Activated T-cell treated with anti-CD3 and anti-CD28 coated beads for 24 hours (primary cell): ENCODE results near the gene TTC7B.

ENCODE experiments used
- DNase-seq: peaks from one replicate; pipeline ENCODE4 v3.0.0-alpha.2; 2020; ENCODE audit warnings: low read depth

TTC7B gene

DNA sequence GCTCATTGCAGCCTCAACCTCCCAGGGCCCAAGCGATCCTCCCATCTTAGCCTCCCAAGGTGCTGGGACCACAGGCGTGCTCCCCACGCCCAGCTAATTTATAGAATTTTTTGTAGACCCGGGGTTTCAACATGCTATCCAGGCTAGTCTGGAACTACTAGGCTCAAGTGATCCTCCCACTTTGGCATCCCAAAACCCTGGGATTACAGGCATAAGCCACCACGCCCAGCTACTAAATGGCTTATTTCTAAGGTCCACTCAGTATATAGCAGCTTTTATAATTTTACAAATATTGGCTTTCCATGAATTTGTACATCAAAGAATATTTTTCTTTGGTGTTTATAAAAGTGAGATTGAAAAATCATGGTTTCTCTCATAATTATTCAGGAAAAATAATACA, 167.8 kb downstream of the TTC7B start:
- DNase-seq = no peak

DNA sequence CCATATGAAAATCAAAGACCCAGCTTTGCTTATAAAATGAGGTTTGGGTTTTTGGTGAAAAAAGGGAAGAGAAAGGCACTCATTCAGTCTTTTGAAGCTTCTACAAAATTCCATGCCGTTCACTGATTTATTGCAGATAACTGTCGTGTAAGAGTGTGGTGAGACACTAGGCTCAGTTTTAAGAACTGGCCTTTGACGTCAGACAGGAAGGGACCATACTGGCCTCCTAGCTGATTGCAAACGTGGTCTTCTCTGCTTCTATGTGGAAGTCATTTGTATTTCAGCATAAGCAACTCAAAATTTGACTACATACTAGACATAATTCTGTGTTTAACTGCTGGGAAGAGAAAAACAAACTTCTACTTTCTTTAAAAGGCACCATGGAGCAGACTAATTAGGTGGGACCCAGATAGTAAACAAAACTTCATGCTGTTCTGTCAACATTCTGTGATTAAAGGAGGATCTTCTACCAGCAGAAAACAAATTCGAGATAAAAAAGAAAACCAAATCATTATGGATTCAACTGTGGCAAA, 168.7 kb downstream of the TTC7B start:
- DNase-seq = no peak

DNA sequence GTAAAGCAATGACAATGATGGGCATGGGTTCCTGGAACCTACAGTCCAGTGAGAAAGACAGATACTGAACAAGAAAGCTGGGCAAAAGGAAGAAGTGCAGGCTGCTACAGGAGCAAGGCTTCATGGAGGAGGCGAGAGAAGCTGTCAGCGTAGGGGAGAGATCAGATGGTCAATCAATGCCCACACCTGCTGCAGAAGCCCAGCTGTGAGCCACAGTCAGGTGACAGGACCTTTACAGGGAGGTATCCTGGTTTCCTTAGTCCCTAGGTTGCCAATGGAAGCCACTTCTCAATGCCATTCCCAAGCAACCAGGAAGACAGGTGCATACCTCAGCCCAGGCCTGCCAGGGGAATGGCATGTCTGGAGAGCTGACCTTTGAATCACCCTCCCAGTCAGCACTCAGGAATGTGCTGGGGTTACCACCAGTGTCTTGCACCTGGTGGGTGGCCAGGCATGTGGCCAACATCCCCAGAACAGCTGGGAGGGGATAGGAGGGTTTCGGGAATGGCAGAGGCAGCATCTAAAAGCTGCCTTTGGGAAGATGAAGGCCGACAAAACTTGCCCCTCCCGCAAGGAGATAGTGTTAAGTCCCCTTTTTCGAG, 170.3 kb downstream of the TTC7B start:
- no peak for DNase-seq

DNA sequence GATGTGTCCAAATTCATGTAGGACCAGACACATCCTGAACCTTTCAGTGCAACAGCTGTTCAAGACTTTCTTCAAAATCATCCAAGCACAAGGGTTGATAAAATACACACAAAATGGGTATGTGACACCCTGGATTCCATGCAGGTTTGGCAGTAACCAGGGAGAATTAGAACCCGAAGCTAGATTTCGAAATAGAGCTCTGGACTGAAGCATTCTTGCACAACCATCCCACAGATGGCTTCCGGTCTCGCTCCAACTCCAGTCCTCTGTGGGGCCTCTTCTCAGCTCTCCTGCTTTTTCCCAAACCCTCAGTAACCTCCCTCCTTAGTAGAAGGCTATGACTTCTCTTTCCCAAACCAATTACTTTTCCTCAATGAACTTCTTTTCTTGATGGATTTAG, 171.3 kb downstream of the TTC7B start:
- DNase-seq = no peak

DNA sequence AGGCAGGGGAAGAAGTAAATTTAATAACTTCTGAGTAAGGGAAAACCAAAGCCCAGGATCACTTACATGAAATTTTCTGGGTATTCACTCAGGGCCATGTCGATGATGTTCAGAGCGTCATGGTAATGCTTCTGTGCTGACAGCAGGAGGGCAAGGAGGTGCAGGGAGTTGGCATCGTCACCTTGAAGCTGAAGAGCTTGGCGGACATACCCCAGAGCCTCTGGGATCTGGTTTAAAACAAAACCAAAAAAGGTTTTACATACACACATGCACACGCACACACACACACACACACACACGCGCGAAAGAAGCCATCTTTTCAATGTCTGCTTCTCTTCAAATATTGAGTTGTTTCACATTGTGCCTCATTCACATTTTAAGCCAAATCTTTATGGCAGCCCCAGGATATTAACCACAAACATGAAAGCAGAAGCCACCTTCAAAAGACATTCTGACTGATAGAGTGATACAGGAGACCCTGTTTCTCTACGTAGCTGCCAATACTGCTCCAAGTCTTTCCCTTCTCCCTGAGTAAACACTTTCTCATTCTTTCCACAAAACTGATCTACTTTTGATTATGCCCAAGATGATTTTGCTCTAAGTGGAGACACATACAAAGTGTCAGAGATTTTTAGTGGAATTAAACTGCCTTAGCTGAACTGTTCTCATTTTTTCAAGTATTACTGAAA, 172.1 kb downstream of the TTC7B start:
- no peak for DNase-seq

DNA sequence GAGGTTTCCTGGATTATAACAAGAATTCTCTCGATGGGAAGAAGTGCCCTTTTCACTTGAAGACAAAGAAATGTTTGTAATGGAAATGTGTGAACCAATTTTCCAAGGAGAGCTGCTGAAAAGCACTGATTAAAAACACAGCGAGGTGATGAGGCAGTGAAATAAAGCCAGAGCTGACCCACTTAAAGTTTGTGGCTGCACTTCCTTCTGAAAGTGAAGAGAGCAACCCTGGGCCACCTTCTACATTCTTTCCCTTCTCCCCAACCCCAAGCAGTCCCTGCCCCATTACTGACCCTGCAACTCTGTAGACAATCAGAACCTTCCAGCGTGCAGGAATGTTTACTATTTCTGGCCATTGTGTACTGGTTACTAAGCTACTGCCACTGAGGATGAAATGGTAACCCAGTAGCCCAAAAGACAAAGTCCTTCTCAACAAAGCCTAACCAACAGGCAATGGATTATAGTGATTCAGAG, 173.9 kb downstream of the TTC7B start:
- no peak for DNase-seq

DNA sequence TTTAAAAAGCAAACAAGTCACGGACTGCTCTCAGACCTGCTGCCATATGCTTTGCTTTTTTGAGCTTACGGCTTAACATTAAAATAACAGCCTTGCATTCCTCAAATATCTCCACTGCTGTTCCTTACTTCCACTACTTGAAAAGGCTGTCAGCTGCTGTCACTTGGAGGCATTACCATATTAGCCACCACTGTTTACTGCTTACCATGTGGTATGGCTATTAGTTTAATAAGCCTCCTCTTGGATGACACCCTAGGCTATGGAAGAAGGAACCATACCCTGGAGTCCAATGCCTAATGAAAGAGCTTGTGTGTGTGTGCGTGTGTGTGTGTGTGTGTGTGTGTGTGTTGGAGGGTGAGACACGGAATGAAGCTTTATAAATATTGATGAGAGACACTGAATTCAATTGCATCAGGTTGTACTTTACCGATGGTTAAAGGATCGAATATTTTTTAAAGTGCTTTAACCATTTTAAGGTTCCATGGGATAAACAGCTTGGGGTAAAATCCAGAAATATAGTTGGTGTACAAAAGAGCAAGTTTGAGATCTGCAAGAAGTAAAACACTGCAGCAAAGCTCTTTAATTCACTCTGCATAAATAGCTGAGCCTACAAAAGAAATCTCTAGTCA, 174.5 kb downstream of the TTC7B start:
- no peak for DNase-seq

DNA sequence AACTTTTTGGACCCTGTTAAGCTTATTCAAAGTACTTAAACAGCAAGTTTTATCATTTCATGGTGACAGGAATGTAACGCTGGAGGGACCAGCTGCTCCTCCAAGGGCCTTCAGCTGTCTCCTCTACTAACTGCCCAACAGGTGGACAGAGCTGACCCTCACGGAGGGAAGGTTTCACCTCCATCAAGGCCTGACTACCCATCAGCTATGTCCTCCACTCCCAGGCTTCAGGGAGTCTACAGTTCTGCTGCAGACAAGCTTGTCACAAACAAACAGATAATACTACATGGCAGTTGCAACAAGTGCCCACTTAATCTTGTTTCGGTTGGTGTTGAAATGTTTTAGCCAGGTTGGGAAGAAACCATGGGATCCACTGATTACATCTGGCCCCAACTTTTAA, 175.1 kb downstream of the TTC7B start:
- no peak for DNase-seq

DNA sequence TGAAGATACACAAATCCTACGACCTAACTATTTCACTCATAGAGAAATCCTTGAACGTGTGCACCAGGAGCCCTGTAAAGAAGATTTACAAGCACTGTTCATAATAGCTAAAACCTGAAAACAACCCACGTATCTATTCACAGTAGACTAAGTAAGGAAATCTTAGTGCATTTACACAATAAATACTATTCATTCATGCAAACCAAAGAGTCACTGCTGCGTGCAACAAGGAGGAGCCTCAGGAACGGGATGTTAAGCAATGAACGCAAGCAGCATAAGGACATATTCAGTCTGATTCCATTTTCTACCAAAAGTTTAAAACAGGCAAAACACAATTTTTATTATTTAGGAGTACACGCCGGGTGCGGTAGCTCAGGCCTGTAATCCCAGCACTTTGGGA, 176.6 kb downstream of the TTC7B start:
- DNase-seq = no peak

DNA sequence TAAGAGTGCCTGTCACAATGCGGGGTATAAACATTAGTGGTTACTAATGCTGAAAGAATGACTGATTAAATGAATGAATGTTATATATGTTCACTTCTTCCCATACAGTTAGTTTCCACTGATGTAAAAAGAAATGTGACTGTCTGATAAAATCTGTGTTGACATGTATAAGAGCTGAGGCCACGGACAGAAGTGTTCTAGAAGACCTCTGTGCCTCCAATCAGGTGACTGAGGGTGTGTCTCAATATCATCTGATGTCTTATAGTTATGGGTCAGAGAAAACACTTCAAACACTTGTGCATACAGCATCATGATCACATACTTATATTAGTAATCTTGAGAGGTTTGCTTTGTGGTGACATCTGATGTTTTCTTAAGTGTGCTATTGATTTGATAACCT, 183.4 kb downstream of the TTC7B start:
- no peak for DNase-seq

DNA sequence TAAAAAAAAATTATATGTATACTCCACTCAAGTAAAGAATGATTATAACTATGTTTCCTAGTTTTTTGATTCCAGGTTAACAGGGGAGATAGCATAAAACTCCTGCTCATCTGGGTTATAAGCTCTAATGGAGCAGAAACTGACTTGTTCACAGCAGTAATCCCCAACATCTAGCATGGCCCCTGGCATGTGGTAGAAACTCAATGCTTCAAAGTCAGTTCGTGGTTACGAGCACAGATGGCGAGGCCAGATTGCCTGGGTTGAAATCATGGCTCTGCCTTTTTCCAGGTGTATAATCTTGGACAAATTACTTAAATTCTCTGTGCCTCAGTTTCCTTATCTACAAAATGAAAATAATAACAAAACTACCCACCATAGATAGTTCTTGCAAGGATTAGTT, 183.8 kb downstream of the TTC7B start:
- no peak for DNase-seq

DNA sequence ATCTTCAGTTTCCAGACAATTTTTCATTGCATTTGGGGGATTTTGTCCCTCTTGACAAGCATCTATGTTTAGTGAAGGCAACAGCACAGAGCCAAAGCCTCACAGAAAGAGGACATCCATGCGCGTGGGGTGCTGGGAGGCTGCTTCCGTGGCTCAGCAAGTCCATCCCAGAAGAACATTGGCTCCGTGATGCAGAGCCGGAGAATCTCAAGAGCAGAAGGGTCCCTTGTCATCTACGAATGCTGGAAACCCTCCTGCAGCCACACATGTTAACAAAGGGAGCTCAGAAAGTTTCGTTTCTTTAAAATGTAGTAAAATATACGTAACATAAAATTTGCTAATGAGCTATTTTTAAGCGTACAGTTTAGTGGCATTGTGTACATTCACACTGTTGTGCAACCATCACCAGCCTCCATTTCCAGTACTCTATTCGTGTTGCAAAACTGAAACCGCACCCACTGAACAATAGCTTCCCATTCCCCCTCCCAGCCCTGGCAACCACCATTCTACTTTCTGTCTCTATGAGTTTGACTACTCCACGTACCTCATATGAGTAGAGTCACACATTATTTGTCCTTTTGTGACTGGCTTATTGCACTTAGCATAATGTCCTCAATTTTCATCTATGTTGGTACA, 185.9 kb downstream of the TTC7B start:
- DNase-seq = no peak

DNA sequence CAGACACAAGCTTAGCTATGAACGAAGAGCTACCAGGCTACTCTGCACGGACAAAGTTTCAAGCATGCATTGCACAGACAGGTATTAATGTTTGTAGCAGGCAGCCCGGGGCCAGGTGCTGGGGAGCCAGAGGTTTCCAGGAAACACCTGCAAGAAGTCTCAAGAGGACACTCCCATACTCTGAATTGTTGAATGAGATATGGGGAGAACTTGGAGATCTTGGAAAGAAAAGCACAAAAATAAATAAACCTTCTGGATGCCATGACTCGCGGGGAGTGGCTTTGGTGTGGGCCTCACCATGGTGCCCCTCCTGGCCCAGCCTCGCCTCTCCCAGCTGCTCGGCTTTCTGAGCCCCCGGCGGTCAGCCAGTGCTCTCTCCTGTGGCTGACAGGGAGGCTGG, 186.8 kb downstream of the TTC7B start:
- DNase-seq = no peak

DNA sequence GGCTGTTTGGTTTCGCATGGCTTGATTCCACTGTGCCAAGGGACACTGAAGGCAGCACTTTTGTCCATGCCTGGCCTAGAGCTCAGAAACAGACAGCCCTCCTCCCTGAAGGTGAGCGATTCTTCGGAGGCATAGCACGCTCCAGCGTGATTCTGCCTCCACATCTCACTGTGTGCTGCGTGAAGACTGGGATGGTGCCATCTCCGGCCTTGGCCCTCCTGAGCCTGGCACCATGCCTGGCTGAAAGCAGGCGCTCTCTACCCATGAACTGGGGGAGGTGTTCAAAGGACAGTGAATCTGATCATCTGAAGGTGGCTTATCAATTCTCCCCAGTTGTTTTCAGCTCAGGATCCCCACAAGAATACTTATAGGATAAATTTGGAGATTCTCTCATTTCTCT, 187.4 kb downstream of the TTC7B start:
- no peak for DNase-seq

DNA sequence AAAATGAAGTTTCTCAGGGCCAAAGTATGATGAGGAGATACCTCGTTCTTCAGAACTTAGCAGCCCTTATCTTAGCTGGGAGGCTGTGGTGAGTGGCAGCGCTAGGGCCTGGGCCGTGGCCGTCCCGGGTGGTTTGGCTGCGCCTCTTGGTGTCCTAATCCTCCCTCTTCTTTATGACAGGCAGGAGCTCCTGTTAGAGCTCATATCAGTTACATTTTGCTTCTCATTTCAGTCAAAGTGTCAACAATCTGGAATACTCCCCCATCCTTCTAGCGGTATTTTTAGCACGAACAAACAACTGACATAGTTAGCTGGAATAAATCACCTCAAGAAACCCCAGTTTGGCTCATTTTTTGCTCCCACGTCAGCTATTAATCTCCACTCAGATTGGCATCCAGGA, 188.8 kb downstream of the TTC7B start:
- DNase-seq = no peak

DNA sequence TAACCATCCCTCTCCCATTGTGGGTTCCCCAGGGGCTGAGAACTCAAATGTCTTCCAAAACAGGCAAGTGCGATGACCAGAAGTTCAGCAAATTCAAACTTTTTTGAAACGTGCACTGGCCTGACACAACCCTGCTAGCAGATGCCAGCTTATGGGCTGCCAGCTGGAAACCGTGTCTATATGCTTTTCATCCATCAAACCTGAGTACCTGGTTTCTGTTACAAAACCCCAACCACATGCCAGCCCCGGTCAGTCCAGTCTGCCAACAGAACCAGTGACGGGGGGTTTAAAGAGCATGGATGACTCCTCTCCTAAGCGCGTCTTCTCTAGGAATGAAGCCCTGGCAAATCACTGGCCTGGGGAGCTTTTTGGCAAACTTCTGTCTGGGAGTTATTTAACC, 189.7 kb downstream of the TTC7B start:
- no peak for DNase-seq

DNA sequence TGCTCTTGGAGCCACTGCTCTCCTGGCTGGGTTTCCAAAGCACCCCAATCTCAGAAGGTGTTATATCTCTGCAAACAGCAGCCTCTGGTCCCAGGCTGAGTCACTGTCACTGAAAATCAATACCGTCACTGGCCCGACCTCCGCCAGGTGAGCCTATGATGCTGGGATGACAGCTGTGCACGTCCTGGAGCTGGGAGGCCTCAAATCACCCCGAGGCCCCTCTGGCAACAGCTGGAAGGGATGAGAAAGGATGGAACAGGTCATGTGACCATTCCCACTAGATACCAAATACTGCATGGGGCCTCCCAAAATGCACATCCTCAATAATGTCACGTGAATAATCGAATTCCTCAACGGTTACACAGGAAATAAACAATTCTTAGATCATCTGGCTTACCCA, 190.8 kb downstream of the TTC7B start:
- DNase-seq = no peak

DNA sequence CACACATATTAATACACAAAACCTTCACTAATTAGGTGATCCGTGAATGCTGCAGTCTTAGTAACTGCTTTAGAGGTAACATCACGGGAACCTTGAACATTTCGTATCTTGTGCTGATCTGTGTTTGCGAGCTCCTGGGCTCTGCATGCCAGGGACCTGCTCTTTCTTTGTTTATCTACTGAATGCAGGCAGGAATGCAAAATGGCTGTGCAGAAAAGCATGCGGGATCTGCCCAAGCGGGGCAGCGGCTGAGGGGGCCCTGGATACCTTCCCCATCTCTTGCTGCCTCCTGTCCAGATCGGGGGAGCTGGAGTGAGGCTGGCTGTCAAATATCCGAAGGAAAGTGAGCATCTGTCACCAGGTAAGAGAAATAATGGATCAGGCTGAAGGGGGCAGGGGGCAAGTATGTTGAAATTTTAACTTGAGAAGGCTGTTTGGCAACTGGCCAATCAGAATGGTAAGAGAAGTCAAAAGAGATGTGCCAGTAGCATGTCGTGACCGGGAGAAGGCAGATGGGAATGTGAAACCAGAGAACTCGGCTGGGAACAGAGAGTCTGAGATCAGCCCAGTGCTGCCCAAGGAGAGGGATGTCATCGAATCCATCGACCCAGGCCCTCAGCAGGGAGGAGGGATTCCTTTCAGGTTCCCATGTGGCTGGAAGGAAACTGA, 191.4 kb downstream of the TTC7B start:
- DNase-seq = no peak

DNA sequence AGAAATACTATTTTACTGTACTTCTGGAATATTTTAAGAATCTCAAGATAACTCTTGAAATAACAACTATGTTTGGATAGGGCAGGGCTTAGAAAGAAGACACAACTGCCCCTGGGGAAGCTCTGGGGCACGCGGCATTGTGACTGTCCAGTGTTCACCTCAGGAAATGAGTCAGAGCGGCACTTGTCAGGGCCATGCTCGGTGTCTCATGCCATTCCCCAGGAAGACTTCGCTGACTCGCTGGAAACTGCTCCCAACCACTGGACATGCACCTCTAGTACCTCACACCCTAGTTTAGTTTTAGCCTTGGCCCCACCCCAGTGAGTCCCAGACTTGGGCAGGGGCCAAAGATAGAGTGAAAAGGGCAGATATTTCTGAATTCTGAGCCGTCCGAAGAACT, 192.0 kb downstream of the TTC7B start:
- DNase-seq = no peak

DNA sequence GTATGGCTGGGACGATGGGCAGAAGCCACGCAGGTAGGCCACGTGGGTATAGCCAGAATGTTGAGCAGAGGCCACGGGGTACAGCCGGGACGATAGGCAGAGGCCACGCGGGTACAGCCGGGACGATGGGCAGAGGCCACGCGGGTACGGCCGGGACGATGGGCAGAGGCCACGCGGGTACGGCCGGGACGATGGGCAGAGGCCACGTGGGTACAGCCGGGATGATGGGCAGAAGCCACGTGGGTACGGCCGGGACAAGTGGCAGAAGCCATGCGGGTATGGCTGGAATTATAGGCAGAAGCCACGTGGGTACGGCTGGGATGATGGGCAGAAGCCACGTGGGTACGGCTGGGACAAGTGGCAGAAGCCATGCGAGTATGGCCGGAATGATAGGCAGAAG, 195.0 kb downstream of the TTC7B start:
- no peak for DNase-seq

DNA sequence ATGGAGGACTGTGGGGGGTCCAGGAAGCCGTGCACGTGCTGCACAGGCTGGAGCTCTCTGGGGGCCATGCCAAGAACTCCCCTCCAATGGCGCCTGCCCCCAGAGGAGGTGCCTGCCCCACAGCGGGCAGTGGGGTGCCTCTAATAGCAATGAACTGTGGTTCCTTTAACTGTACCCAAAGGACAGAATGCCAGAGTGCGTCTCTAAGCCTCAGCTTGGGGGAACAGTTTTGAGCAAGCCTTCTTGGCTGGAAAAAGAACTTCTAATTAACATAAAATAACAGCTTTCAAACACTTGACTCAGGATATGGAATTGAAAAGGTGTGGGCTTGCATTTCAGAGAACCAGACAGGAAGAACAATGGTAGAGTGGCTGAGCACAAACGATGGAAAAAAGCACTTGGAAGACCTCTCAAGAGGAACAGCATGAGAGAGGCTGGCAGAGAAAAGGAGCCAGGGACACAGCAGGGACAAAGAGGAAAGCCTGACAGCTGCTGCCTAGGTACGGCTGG, 195.6 kb downstream of the TTC7B start:
- no peak for DNase-seq

DNA sequence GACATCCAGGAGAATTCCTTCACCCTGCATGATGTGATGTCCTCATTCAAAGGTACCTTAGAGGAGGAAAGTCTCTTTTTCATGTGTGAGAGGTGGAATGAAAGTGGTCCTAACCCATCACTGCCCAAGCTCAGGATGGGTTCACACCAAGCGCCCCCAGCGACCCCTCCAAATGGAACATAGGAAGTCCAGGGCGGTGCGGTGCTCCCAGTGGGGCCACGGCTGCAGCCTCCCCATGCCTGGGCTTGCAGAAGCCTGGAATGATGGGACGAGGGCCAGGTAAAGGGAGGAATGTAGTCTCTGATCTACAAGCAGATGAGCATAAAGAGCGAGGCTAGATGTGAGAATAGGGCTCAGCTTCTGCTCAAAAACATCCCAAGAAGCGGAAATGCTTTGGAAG, 196.3 kb downstream of the TTC7B start:
- DNase-seq = no peak
